ENCODE results near the gene DPEP1.

The DPEP1 gene

DNA sequence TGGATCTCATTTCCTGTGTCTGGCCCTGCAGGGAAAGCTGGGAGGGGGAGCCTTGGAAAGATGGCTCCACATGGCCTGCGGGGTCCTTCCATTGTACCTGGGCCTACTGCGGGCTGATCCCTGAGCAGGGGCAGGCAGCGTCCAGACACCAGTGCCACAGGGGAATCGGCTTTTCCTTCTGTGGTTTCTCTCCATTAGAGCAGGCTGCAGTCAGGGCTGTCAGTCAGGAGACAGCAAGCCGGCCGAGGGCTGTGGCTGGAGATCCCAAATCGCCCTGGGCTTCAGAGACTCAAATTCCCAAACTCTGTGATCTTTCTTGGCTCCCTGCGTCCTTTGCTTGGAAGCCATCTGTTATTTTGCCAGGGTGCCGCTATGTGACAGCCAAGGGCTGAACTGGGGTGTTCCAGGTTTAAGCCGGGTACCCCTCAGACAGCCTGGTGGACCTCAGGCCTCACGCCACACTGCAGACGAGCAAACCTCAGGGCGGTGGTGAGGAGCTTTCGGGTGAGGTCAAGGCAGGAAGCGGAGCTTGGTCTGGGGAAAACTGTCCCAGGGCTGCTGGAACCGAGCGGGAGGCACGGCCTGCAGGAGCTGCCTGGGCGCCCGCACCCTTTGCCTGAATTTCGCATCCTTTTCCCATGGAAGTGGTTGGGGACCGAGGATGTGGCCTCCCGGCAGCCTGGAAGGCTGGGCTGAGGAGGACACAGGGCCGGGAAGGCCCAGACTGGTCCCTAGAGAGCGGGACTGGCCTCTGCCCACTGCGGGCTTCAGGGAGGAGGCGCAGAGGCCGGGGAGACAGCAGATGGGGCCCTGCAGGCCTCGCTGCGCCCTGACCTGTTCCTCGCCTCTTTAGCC is 39.4 kb upstream of the DPEP1 start:
- no peak overlapping the region for H3K4me3 ChIP-seq (ENCODE audit: control insufficient read depth, low read depth, low read length)
- DNase-seq (ENCODE audit: low read depth) = no peak
- TF ChIP-seq, protein P1, sequence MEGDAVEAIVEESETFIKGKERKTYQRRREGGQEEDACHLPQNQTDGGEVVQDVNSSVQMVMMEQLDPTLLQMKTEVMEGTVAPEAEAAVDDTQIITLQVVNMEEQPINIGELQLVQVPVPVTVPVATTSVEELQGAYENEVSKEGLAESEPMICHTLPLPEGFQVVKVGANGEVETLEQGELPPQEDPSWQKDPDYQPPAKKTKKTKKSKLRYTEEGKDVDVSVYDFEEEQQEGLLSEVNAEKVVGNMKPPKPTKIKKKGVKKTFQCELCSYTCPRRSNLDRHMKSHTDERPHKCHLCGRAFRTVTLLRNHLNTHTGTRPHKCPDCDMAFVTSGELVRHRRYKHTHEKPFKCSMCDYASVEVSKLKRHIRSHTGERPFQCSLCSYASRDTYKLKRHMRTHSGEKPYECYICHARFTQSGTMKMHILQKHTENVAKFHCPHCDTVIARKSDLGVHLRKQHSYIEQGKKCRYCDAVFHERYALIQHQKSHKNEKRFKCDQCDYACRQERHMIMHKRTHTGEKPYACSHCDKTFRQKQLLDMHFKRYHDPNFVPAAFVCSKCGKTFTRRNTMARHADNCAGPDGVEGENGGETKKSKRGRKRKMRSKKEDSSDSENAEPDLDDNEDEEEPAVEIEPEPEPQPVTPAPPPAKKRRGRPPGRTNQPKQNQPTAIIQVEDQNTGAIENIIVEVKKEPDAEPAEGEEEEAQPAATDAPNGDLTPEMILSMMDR (IDR thresholded peaks at IDR 0.05; ENCODE audit: control insufficient read depth, insufficient read depth, low read depth, low read length, missing control alignments) = no peak

- DNase-seq (ENCODE audit: low read depth) = no peak
- H3K4me3 ChIP-seq (ENCODE audit: control insufficient read depth, low read depth, low read length) = peak overlapping the region; percentile 44
These were observed 38.7 kb upstream of the DPEP1 start for GRCh38 chr16:89574681-89575246.

GRCh38 chr16:89575247-89576152 is 37.9 kb upstream of the DPEP1 start, which contains the start of gene CPNE7:
Gene CPNE7, plus strand, starts transcription at chr16:89575758. Its CDS starts 140 bp downstream, at chr16:89575898.
- no peak for DNase-seq (ENCODE audit: low read depth)
- TF ChIP-seq, protein P1 (IDR thresholded peaks at IDR 0.05; ENCODE audit: control insufficient read depth, insufficient read depth, low read depth, low read length, missing control alignments) = no peak
- H3K4me3 ChIP-seq (ENCODE audit: control insufficient read depth, low read depth, low read length) = peak within 1 kb of the TSS; percentile 44

More at GRCh38 chr16:89574681-89575246, 38.7 kb upstream of the DPEP1 start:
- TF ChIP-seq, protein P1 (IDR thresholded peaks at IDR 0.05; ENCODE audit: control insufficient read depth, insufficient read depth, low read depth, low read length, missing control alignments) = peak; percentile 58

GRCh38 chr16:89576153-89577054 is 37.0 kb upstream of the DPEP1 start:
- no peak for DNase-seq (ENCODE audit: low read depth)
- H3K4me3 ChIP-seq (ENCODE audit: control insufficient read depth, low read depth, low read length) = peak overlapping the region; percentile 41
- TF ChIP-seq, protein P1 (IDR thresholded peaks at IDR 0.05; ENCODE audit: control insufficient read depth, insufficient read depth, low read depth, low read length, missing control alignments) = no peak

DNA sequence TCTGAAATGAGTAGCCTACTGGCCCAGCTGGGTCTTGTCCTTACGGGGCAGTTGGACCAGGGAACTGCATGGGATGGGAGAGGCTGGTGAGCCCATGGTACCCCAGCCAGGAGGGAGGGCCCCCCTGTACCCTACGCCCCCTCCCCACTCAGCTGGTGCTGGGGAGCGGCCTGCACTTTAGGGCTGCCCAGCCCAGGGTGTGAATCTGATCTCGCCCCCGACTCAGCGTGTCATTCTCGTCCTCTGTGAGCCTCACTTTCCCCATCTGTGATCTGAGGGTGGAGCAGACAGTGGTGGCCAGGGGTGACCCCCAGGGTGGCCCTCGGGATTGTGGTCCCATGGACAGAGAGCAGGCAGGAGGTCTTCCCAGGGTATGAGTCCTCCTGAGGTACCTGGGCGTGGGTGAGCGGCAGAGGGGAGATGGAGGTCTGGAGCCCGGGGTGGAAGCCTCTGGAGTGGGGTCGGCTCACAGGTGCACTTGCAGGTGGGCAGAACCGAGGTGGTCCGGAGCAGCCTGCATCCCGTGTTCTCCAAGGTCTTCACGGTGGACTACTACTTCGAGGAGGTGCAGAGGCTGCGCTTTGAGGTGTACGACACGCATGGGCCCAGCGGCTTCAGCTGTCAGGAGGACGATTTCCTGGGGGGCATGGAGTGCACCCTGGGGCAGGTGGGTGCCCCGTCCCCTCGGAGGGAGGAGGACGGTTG is 36.2 kb upstream of the DPEP1 start:
- TF ChIP-seq, protein P1 (IDR thresholded peaks at IDR 0.05; ENCODE audit: control insufficient read depth, insufficient read depth, low read depth, low read length, missing control alignments) = no peak
- DNase-seq (ENCODE audit: low read depth) = no peak
- H3K4me3 ChIP-seq (ENCODE audit: control insufficient read depth, low read depth, low read length) = no peak overlapping the region

Measured in AG09309 (cell line).